HepG2 (cell line): ENCODE results near the gene METTL27. TPM values are rescaled to one million over a fixed set of nuclear protein-coding genes. Genes with fewer than 3 reads are reported as not detected.

Experiments
- CBFB ChIP-seq: sonication (generic); formaldehyde crosslinking; IDR thresholded peaks from 2 replicates; pipeline ENCODE4 v1.4.0; 2020; ENCODE audit warnings: missing genetic modification reagents
- DMAP1 ChIP-seq: IDR thresholded peaks from 2 replicates; pipeline ENCODE4 v1.6.1; 2016
- GABPA ChIP-seq, 2 experiments: IDR thresholded peaks; 2 replicates each; pipeline ENCODE4 v1.6.1; 2011 to 2016; ENCODE audit warnings: low read depth in 2 of 2, low read length in 1 of 2, missing biosample characterization in 1 of 2, missing genetic modification characterization in 1 of 2
- HMG20B ChIP-seq: conservative IDR thresholded peaks from 2 replicates; pipeline ENCODE4 v1.6.1; 2016; ENCODE audit warnings: missing genetic modification reagents, missing compliant biosample characterization
- IKZF1 ChIP-seq: fragments of 450-650 bp; IDR thresholded peaks from 2 replicates; pipeline ENCODE4 v1.7.1; 2016
- NFATC3 ChIP-seq: sonication (generic); formaldehyde crosslinking; IDR thresholded peaks from 2 replicates; pipeline ENCODE4 v1.5.1; 2020; ENCODE audit warnings: mild to moderate bottlenecking, missing genetic modification reagents
- RERE ChIP-seq: IDR thresholded peaks from 2 replicates; pipeline ENCODE4 v1.6.1; 2016; ENCODE audit warnings: low read depth, missing genetic modification reagents, missing compliant biosample characterization
- RORA ChIP-seq: sonication (generic); formaldehyde crosslinking; IDR thresholded peaks from 2 replicates; pipeline ENCODE4 v1.5.0; 2020; ENCODE audit warnings: mild to moderate bottlenecking, missing genetic modification reagents, moderate library complexity
- SMAD1 ChIP-seq: sonication (generic); formaldehyde crosslinking; IDR thresholded peaks from 2 replicates; pipeline ENCODE4 v1.4.0; 2020; ENCODE audit warnings: missing genetic modification reagents, low read depth, mild to moderate bottlenecking, borderline replicate concordance
- THYN1 ChIP-seq: sonication (generic); formaldehyde crosslinking; IDR thresholded peaks from 2 replicates; pipeline ENCODE4 v1.8.1; 2023; ENCODE audit warnings: low read depth, mild to moderate bottlenecking, moderate library complexity, missing genetic modification reagents, borderline replicate concordance
- ZBTB21 ChIP-seq: sonication (generic); formaldehyde crosslinking; IDR thresholded peaks from 2 replicates; pipeline ENCODE4 v1.4.0; 2020; ENCODE audit warnings: missing genetic modification reagents
- ZBTB7A ChIP-seq: sonication (generic); formaldehyde crosslinking; IDR thresholded peaks from 2 replicates; pipeline ENCODE4 v1.8.0; 2022; ENCODE audit warnings: mild to moderate bottlenecking, missing genetic modification reagents
- ZBTB7B ChIP-seq: sonication (generic); formaldehyde crosslinking; IDR thresholded peaks from 2 replicates; pipeline ENCODE4 v1.4.0; 2020; ENCODE audit warnings: missing genetic modification reagents
- ZFP36L2 ChIP-seq: sonication (generic); formaldehyde crosslinking; IDR thresholded peaks from 2 replicates; pipeline ENCODE4 v1.4.0; 2020; ENCODE audit warnings: missing genetic modification reagents
- ZHX2 ChIP-seq, 2 experiments: sonication (generic) in 1 of 2; formaldehyde crosslinking in 1 of 2; IDR thresholded peaks; 2 replicates each; pipeline versions ENCODE4 v1.6.1 to v1.9.0; 2014 to 2022; ENCODE audit warnings: antibody characterized with exemption in 1 of 2, borderline replicate concordance in 1 of 2, inconsistent platforms in 1 of 2, low read depth in 1 of 2, missing genetic modification reagents in 1 of 2
- ZNF382 ChIP-seq: sonication (generic); formaldehyde crosslinking; IDR thresholded peaks from 2 replicates; pipeline ENCODE4 v1.5.0; 2020; ENCODE audit warnings: missing genetic modification reagents, mild to moderate bottlenecking, borderline replicate concordance
- ZNF737 ChIP-seq: sonication (generic); formaldehyde crosslinking; IDR thresholded peaks from 2 replicates; pipeline ENCODE4 v1.5.0; 2020; ENCODE audit warnings: missing genetic modification reagents, mild to moderate bottlenecking, borderline replicate concordance
- ZSCAN21 ChIP-seq: sonication (generic); formaldehyde crosslinking; IDR thresholded peaks from 2 replicates; pipeline ENCODE4 v1.8.0; 2022; ENCODE audit warnings: mild to moderate bottlenecking, missing genetic modification reagents, moderate library complexity, borderline replicate concordance
- polyA plus RNA-seq, 8 experiments: library from polyadenylated mRNA; depleted of rRNA in 3 of 8; stranded (reverse) in 7 of 8; unstranded in 1 of 8; fragments of >200 nt; fragmentation: Illumina TruSeq in 4 of 8; extraction: Trizol in 4 of 8; gene quantifications; 2 replicates each; pipeline versions ENCODE4 v1.2.1 to v1.2.3, GENCODE V29; 2011 to 2016; ENCODE audit warnings: low read depth in 4 of 8, missing spikeins in 1 of 8, mixed read lengths in 1 of 8; ENCODE audit not compliant: insufficient read depth in 1 of 8
- total RNA-seq, 5 experiments: library from RNA; depleted of rRNA; stranded (reverse); fragments of >200 nt; fragmentation: Illumina TruSeq; extraction: Trizol; gene quantifications; 2 replicates each; pipeline ENCODE4 v1.2.3, GENCODE V29; 2016; ENCODE audit warnings: low read depth in 1 of 5

Gene METTL27
- total and polyA plus RNA-seq, 2 of the 13 experiments (the other 11 are each of a cell fraction or from before 2014, with no cell fraction given), result 2.0 to 3.0 TPM

- no peak for TF ChIP-seq HMG20B (CRISPR knock-in tag)
- TF ChIP-seq THYN1, result no peak
- no peak for TF ChIP-seq ZNF737 (CRISPR knock-in tag)
- TF ChIP-seq ZBTB21, result no peak
- TF ChIP-seq NFATC3 (CRISPR knock-in tag), result no peak
- no peak for TF ChIP-seq IKZF1
- TF ChIP-seq ZNF382 (CRISPR knock-in tag), result no peak
- no peak for TF ChIP-seq SMAD1 (CRISPR knock-in tag)
- TF ChIP-seq ZSCAN21 (CRISPR knock-in tag), result no peak
- TF ChIP-seq ZBTB7B (CRISPR knock-in tag), result peak; percentile 62
- TF ChIP-seq ZHX2 (IDR thresholded peaks at IDR 0.05; ENCODE audit: low read depth), result 0 out of 2 replicates have a peak, but pooled peaks have one; percentile 25
- TF ChIP-seq ZHX2 (CRISPR knock-in tag; IDR thresholded peaks at IDR 0.05; ENCODE audit: borderline replicate concordance), result no peak
- peak; percentile 54; the same call in 1 of the 2 replicates for TF ChIP-seq ZBTB7A (CRISPR knock-in tag)
- TF ChIP-seq RERE (CRISPR knock-in tag), result no peak
- no peak for TF ChIP-seq ZFP36L2 (CRISPR knock-in tag)
- no peak for TF ChIP-seq CBFB (CRISPR knock-in tag)
- TF ChIP-seq RORA (CRISPR knock-in tag), result no peak
- no peak for TF ChIP-seq GABPA (IDR thresholded peaks at IDR 0.05; ENCODE audit: low read depth, low read length)
- TF ChIP-seq GABPA (CRISPR knock-in tag; IDR thresholded peaks at IDR 0.05; ENCODE audit: low read depth), result no peak
- TF ChIP-seq DMAP1 (CRISPR knock-in tag), result peak; percentile 48; the same call in 1 of the 2 replicates
These were observed at the start of gene METTL27 (continued) for GRCh38 chr7:73842067-73842976.
